AG04450 (cell line): ENCODE data around the gene SMAD3. TPM values are rescaled to one million over a fixed set of nuclear protein-coding genes. Genes with fewer than 3 reads are reported as not detected.

Experiments
- CTCF ChIA-PET: fragments of 300-600, 350-600 bp; formaldehyde crosslinking; extraction: SDS; loops from one replicate; lab custom pipeline; 2022; ENCODE audit warnings: antibody characterized with exemption, inconsistent platforms; lab: Charles Lee
- POLR2A ChIA-PET: fragments of 350-600 bp; formaldehyde crosslinking; extraction: SDS; loops from one replicate; lab custom pipeline; 2021; ENCODE audit warnings: antibody characterized with exemption, inconsistent platforms; lab: Yijun Ruan, JAX
- DNase-seq: peaks from one replicate; pipeline ENCODE4 v3.0.0-alpha.2; 2011; ENCODE audit warnings: low read depth, low spot score
- H3K27ac ChIP-seq: one replicate; pipeline ENCODE4 v1.5.1; 2012; ENCODE audit warnings: low read depth, low read length, control low read depth
- H3K27me3 ChIP-seq: one replicate; pipeline ENCODE4 v1.6.0; 2012; ENCODE audit warnings: low read length; ENCODE audit not compliant: control insufficient read depth, insufficient read depth
- H3K4me3 ChIP-seq: 2 replicates; pipeline ENCODE4 v1.5.1; 2011; ENCODE audit warnings: mild to moderate bottlenecking, low read depth, low read length, control low read depth
- H3K9me3 ChIP-seq: 2 replicates; pipeline ENCODE4 v1.5.1; 2012; ENCODE audit warnings: low read length; ENCODE audit not compliant: control insufficient read depth, insufficient read depth
- polyA plus RNA-seq: library from polyadenylated mRNA; depleted of rRNA; stranded (reverse); fragments of >200 nt; gene quantifications from 2 replicates; pipeline ENCODE4 v1.2.3, GENCODE V29; 2011
- TF ChIP-seq, protein P1 (sequence below): IDR thresholded peaks from 2 replicates; pipeline ENCODE4 v1.5.1; 2011; ENCODE audit warnings: low read depth, low read length, control low read depth, inconsistent platforms

The SMAD3 gene
- polyA plus RNA-seq, 1 experiment = 115 TPM

DNA sequence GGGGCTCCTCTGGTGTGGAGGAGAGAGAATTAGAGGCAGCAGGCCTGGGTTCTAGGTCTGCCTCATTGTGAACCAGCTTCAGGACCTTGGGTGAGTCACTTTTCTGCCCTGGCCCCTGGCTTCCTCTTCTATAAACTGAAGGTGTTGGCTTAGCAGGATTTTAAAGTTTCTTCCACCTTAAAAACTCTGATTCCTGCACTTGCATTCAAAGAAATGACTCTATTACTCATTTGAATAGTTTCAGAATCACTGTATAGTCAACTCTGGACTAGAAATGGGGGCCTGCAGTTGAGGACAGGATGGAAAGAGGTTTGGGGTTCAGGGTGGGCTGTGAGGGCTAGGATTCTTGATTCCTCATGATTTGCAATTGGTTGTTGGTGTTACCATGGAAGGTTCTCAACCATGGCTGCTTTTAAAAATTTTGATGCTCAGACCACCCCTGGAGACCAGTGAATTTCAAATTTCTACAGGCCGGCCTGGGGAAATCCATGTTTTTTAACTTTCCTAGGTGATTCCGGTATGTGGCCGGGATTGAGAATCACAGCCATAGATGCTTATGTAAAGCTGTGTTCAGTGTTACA is 19.9 kb downstream of the SMAD3 start:
- no peaks in the 10 kb centered on the region for H3K9me3 ChIP-seq
- no peak for DNase-seq
- TF ChIP-seq, protein P1, sequence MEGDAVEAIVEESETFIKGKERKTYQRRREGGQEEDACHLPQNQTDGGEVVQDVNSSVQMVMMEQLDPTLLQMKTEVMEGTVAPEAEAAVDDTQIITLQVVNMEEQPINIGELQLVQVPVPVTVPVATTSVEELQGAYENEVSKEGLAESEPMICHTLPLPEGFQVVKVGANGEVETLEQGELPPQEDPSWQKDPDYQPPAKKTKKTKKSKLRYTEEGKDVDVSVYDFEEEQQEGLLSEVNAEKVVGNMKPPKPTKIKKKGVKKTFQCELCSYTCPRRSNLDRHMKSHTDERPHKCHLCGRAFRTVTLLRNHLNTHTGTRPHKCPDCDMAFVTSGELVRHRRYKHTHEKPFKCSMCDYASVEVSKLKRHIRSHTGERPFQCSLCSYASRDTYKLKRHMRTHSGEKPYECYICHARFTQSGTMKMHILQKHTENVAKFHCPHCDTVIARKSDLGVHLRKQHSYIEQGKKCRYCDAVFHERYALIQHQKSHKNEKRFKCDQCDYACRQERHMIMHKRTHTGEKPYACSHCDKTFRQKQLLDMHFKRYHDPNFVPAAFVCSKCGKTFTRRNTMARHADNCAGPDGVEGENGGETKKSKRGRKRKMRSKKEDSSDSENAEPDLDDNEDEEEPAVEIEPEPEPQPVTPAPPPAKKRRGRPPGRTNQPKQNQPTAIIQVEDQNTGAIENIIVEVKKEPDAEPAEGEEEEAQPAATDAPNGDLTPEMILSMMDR = no peak
- no peak overlapping the region for H3K4me3 ChIP-seq
- no peaks in the 10 kb centered on the region for H3K27me3 ChIP-seq
- ChIA-PET CTCF (no interaction called here), POLR2A (interaction anchor here (0.5 to 1.6 kb wide), 7 partner anchors 19 to 382 kb away, joined by 3 to 7 read pairs (median 3); partner anchors contain the start of gene SMAD3)
- H3K27ac ChIP-seq = peak overlapping the region; percentile 25

DNA sequence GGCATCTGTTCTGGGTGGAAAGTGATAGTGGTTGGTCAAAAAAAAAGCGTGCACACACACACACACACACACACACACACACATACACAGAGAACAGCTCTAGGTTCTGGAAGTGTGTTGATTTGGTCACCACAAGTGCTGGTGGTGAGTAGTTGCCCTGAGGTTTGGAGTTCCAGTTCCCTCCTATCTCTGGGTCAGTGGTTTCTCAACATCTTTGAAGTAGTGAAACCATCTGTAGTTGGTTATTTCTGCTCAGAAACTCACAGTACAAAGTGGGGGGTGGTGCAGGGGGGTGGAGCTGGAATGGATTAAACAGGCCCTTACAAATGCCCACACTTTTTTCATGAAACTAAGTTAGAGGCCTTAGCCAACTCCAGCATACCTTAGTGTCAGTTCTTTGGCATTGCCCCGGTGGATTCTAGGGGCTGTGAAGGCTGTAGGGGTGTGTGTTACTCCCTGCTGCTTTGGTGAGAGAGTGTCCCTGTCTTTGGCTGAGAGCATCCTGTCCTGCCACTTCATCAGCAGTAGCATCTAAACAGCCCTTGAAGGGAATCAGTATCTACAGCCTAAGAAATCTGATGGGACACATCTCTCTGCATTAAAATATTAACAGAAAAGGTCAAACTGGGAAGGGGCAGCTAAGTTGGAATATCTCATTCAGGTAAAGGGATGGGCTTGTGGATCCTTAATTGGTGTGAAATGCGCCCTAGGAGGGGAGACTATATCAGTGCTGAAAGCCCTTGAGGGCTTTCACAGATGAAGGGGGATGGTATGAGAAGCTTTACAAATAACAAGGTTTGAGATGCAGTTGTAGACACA is 20.6 kb downstream of the SMAD3 start:
- POLR2A ChIA-PET = interaction anchor here (0.5 to 1.6 kb wide), 11 partner anchors 19 to 383 kb away, joined by 3 to 7 read pairs (median 3); partner anchors contain the start of gene SMAD3
- H3K9me3 ChIP-seq = no peaks in the 10 kb centered on the region
- no peaks in the 10 kb centered on the region for H3K27me3 ChIP-seq
- CTCF ChIA-PET = no interaction called here
- TF ChIP-seq, protein P1 = no peak
- peak; percentile 62 for DNase-seq
- peak overlapping the region; percentile 55 for H3K27ac ChIP-seq
- H3K4me3 ChIP-seq = no peak overlapping the region

DNA sequence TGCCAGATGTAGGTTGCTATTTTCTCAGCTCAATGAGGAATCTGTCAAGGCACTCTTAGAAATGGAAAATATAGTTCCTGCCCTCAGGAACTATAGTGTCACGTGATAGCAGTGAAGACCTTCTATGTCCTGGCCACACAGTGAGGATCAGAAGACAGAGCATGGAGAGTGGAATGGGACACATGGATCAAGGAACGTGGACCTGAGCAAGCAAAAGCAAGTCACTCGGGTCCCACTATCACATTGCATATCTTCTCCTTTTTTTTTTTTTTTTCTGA is 21.2 kb downstream of the SMAD3 start:
- H3K27ac ChIP-seq = no peak overlapping the region
- CTCF ChIA-PET = no interaction called here

DNA sequence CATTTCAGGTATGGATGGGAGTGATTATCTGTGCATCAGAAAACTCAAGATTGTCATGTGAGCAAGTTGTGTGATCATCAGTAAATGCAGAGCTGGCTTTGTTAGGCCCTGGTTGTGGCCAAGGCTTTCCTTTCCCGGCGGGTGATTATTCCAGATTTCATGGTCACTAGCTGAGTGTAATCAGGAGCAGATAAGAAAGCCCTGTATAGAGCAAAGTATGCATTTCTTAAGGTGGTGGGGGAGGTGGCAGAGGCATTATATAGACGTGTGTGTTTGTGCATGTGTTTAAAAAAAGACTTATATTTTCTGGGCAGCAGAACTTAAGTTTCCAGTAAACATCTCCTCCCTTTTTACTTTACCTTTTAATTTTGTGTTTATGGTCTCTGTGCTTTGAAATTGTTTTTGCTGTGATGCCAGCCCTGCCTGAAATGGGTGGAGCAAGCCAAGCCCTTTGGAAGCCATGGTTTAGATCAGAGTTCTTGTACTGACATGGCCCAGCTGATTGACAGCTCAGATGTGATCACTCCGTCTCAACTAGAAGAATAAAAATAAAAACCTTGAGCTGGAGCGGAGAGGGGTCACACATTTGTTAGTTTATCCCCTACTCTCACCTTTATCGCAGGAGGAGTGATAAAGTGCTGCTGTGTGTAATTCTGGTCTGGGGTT is 22.2 kb downstream of the SMAD3 start:
- TF ChIP-seq, protein P1 = no peak
- Histone ChIP-seq H3K27ac (peak overlapping the region; percentile 31), H3K4me3 (no peak overlapping the region), H3K9me3 (no peaks in the 10 kb centered on the region), H3K27me3 (no peaks in the 10 kb centered on the region)
- ChIA-PET POLR2A (interaction anchor here (1.0 kb wide), 2 partner anchors 21 to 37 kb away, joined by 3 to 4 read pairs; no protein-coding TSS in a partner anchor), CTCF (no interaction called here)
- no peak for DNase-seq

More for the DNA sequence above, 21.2 kb downstream of the SMAD3 start:
- Histone ChIP-seq H3K27me3 (no peaks in the 10 kb centered on the region), H3K9me3 (no peaks in the 10 kb centered on the region), H3K4me3 (no peak overlapping the region)
- TF ChIP-seq, protein P1 = no peak
- POLR2A ChIA-PET = interaction anchor here (0.9 to 1.6 kb wide), 3 partner anchors 19 to 147 kb away, joined by 3 to 6 read pairs (median 4); partner anchors contain the start of gene SMAD3
- no peak for DNase-seq
